Muscle of leg (tissue), 11 donors: ENCODE results near the gene RB1. TPM values are rescaled to one million over a fixed set of nuclear protein-coding genes. Genes with fewer than 3 reads are reported as not detected.
A peak's percentile ranks its signal among the peaks of the same experiment; 100 is the strongest.
"Not testable (repeated sequence)": the region's sequence is repeated elsewhere in the genome, so short reads cannot be mapped to it uniquely, and the experiment has no call there.

ENCODE experiments used
- DNase-seq: peaks from one replicate; pipeline ENCODE4 v3.0.0; 2013
- H3K27ac ChIP-seq: one replicate; pipeline ENCODE4 v1.5.1; 2013; ENCODE audit warnings: mild to moderate bottlenecking, low read length, control low read depth
- H3K27me3 ChIP-seq: one replicate; pipeline ENCODE4 v1.6.1; 2013; ENCODE audit warnings: low read length; ENCODE audit not compliant: control insufficient read depth, insufficient read depth
- H3K36me3 ChIP-seq: one replicate; pipeline ENCODE4 v1.6.1; 2013; ENCODE audit warnings: low read length; ENCODE audit not compliant: control insufficient read depth, insufficient read depth
- H3K4me1 ChIP-seq: one replicate; pipeline ENCODE4 v1.6.1; 2013; ENCODE audit warnings: low read length; ENCODE audit not compliant: control insufficient read depth, insufficient read depth
- H3K4me3 ChIP-seq: one replicate; pipeline ENCODE4 v1.5.1; 2013; ENCODE audit warnings: low read length, control low read depth
- H3K9me3 ChIP-seq: replicated peaks from 2 replicates; pipeline ENCODE4 v1.6.1; 2013; ENCODE audit warnings: low read depth, low read length; ENCODE audit not compliant: control insufficient read depth
- WGBS: methylation state at CpG from one replicate; pipeline ENCODE4 v1.1.5; 2013; ENCODE audit warnings: missing lambda C conversion rate; ENCODE audit not compliant: insufficient coverage; 5-methylcytosine and 5-hydroxymethylcytosine counted together
- polyA plus RNA-seq, 8 donors: library from polyadenylated mRNA; unstranded; fragments of 120-200 nt; gene quantifications; one replicate each; pipeline versions ENCODE4 v1.2.1 to v1.2.3, GENCODE V29; 2013; ENCODE audit warnings: inconsistent platforms in 1 of 8, low replicate concordance in 1 of 8; ENCODE audit not compliant: insufficient read length in 8 of 8, insufficient read depth in 1 of 8
- total RNA-seq: library from RNA; stranded (reverse); fragments of 120-200 nt; gene quantifications from one replicate; pipeline ENCODE4 v1.2.4, GENCODE V29; 2013

RB1 gene
- total and polyA plus RNA-seq, 9 donors = 45.0 to 60.3 (median 51.8) TPM

DNA sequence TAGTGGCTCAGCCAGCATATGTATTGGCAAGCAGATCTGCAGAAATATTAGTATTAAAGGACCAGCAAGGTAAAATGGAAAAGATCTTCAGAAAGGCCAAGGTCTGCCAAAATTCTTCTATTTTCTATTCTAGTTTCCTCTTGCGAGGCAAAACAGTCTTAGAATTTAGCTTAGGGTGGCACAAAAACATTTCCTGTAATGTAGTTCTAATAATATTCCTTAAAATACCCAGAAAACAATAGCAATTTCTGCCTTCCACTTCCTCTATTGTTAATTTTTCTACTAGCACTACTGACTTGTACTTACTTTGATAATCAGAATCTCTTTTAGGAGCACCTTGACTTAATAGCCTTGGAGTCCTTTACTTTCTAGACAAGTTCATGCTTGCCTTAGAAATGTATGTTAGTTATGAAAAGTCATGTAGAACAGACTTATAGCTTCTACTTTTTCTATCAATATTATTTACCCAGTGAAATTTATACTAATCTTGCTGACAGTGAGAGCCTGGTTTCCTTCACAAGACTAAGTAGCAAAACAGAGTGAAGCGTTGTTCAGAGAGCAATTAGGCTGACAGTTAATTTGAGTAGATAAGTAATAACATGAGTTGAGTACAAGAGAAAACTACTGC lies 133.2 kb downstream of the RB1 start:
- H3K36me3 ChIP-seq = peaks cover 3% of the 10 kb centered on the region
- H3K27me3 ChIP-seq = no peaks in the 10 kb centered on the region
- peaks cover 3% of the 10 kb centered on the region for H3K4me1 ChIP-seq
- peak overlapping the region; percentile 15 for H3K27ac ChIP-seq
- no peak overlapping the region for H3K4me3 ChIP-seq
- DNase-seq = peak; percentile 43
- no CpG with 5 or more reads among the region's 2 CpGs for WGBS
- no peaks in the 10 kb centered on the region for H3K9me3 ChIP-seq

DNA sequence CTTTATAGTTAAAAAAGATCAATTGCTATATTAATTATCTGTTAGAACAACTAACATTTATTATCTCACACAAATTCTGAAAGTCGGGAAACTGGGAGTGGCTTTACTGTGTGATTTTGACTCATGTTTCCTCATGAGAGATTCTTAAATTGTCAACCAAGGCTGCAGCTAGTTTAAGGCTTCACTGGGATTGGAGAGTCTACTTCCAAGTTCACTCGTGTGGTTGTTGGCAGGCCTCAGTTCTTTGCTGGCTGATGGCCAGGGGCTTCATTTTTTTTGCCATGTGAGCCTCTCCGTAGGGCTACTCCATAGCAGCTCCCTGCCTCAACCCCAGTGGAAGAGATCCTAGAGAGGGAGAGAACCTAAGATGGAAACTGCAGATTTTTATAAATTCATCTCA lies 133.8 kb downstream of the RB1 start:
- H3K27ac ChIP-seq = peak overlapping the region; percentile 37
- peaks cover 3% of the 10 kb centered on the region for H3K4me1 ChIP-seq
- peak; percentile 63 for DNase-seq
- no peaks in the 10 kb centered on the region for H3K9me3 ChIP-seq
- no CpG with 5 or more reads among the region's 3 CpGs for WGBS
- H3K36me3 ChIP-seq = peaks cover 3% of the 10 kb centered on the region
- H3K27me3 ChIP-seq = no peaks in the 10 kb centered on the region
- H3K4me3 ChIP-seq = no peak overlapping the region

DNA sequence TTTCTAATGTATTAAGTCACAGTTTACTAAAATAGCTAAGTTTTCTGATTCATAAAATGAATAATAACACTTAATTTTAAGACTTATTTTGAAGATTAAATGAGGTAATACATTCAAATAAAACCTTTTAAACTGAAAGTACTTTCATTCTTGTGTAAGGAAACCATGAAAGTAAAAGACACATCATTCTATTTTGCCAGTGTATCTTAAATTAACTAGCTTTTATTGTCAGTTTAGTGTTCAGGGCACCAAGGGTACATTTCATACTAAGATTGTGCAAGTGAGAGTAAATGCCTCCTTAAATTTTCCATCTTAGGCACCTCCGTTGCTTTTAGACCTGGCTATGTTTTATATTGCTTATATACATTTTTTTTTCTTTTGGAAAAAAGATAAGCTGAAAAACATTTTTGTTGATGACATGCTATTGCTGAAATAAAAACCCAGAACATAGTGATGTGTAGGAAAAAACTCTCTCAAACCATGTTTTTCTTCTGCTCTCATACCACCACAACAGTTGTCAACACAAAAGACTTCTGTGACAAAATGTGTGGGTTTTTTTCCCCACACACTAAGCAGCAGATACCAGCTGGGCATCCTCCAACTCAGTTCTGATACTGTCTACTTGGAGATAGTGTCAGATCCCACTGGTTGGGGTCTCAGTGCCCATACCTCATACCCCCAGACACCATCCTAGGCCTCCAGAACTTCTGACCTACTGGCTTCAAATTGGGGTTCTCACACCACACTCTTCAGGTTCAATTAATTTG lies 140.1 kb downstream of the RB1 start:
- H3K27me3 ChIP-seq = no peaks in the 10 kb centered on the region
- no peaks in the 10 kb centered on the region for H3K4me1 ChIP-seq
- no peaks in the 10 kb centered on the region for H3K9me3 ChIP-seq
- DNase-seq = no peak
- peaks cover 3% of the 10 kb centered on the region for H3K36me3 ChIP-seq
- no CpG with 5 or more reads among the region's 1 CpG for WGBS
- H3K27ac ChIP-seq = no peak overlapping the region
- H3K4me3 ChIP-seq = no peak overlapping the region

DNA sequence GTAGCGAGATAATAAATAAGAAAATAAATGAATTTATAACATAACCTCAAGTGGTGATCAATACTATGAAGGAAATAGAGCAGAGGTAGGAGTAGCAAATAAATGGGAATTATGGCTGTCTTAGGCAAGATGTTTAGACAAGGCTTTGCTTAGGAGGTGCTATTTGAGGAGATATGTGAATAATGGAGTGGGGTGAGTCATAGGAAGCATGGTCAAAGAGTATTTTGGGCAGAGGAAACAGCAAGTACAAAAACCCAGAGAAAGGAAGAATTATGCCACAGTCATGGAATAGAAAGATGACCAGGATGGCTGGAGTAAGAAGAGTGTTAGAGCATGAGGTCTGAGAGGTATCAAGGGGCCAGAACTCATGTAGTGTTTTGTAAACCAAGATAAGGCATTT lies 142.9 kb downstream of the RB1 start:
- peaks cover 4% of the 10 kb centered on the region for H3K9me3 ChIP-seq
- no peak overlapping the region for H3K27ac ChIP-seq
- peaks cover 3% of the 10 kb centered on the region for H3K36me3 ChIP-seq
- H3K4me1 ChIP-seq = no peaks in the 10 kb centered on the region
- no peak for DNase-seq
- no peaks in the 10 kb centered on the region for H3K27me3 ChIP-seq
- WGBS = no CpG with 5 or more reads among the region's 1 CpG
- no peak overlapping the region for H3K4me3 ChIP-seq

DNA sequence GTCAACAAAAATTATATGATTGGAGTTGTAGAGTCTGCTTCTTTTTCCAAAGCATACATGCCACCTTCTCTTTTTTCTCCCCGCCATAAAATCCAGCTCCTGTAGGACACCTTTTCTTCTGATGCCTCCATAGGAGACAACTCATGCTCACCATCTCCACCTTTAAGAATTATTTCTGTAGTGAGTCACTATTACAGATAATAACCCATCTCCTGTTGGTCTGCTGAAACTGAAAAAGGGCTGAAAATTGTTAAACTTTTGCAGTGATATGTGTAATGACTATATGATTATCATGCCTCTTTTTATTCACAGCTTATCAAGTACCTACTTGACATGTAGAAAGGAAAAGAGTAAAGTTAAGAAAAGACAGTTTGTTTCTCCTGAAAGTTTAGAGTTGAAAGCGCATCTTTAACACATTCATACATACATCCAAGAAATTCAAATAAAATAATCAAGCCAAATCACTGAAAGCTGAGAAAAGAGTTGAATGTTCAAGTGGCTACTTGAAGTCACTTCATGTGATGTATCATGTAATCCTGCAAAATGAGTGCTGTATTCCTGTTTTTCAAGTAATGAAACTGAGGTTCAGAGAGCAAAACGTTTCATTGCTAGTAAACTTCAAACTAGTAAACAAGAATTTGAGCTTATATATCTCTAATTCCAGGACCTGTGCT lies 144.9 kb downstream of the RB1 start:
- Histone ChIP-seq H3K27me3 (no peaks in the 10 kb centered on the region), H3K4me1 (no peaks in the 10 kb centered on the region), H3K4me3 (no peak overlapping the region), H3K9me3 (peaks cover 4% of the 10 kb centered on the region), H3K27ac (no peak overlapping the region), H3K36me3 (peaks cover 6% of the 10 kb centered on the region)
- no CpG with 5 or more reads among the region's 3 CpGs for WGBS
- no peak for DNase-seq

DNA sequence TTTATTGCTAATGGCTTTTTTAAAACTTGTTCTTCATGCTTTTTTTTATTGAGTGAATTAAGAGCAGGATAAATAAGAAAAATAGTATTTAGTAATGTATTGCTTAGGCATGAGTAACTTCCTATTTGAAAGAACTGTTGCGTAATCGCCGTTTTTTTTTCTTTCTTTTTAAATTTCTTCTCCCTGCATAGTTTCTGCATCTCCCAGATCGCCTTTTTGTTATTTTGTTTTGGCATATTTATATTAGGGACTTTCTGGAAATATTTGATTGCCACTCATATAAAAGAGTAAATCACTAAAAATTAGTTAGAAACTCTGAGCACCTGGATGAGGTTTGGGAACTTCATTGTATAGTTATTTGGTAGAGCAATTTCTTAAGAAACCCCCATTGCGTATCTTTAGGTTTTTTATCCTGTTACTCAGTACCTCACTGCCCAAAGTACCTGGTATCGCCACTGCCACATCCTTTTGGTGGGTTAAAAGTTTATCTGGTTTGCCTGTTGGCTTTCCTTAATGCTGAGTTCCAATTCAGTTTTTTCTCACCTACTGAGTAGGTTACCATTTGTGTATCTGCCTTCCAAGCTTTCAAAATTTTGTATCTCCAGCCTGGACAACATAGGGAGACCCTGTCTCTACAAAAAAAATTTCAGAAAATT lies 145.5 kb downstream of the RB1 start:
- no peak for DNase-seq
- Histone ChIP-seq H3K27ac (no peak overlapping the region), H3K9me3 (peaks cover 4% of the 10 kb centered on the region), H3K4me1 (no peaks in the 10 kb centered on the region), H3K4me3 (no peak overlapping the region), H3K36me3 (peaks cover 7% of the 10 kb centered on the region), H3K27me3 (no peaks in the 10 kb centered on the region)
- no CpG with 5 or more reads among the region's 6 CpGs for WGBS

DNA sequence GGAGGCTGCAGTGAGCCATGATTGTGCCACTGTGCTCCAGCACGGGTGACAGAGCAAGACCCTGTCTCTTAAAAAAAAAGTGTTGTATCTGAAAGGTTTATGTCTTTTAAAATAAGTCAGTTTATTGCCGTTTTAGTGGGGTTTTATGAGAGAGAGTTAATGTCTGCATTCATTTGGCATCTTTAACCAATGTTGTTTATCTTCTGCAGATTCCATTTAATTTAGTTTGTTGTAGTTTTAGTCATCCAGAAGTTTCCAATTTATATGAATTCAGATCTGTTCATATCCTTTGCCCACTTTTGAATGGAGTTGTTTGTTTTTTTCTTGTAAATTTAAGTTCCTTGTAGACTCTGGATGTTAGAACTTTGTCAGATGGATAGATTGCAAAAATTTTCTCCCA lies 146.1 kb downstream of the RB1 start:
- H3K4me3 ChIP-seq = no peak overlapping the region
- peaks cover 9% of the 10 kb centered on the region for H3K36me3 ChIP-seq
- H3K4me1 ChIP-seq = no peaks in the 10 kb centered on the region
- no peaks in the 10 kb centered on the region for H3K27me3 ChIP-seq
- peaks cover 4% of the 10 kb centered on the region for H3K9me3 ChIP-seq
- DNase-seq = no peak
- no peak overlapping the region for H3K27ac ChIP-seq
- no CpG with 5 or more reads among the region's 2 CpGs for WGBS

DNA sequence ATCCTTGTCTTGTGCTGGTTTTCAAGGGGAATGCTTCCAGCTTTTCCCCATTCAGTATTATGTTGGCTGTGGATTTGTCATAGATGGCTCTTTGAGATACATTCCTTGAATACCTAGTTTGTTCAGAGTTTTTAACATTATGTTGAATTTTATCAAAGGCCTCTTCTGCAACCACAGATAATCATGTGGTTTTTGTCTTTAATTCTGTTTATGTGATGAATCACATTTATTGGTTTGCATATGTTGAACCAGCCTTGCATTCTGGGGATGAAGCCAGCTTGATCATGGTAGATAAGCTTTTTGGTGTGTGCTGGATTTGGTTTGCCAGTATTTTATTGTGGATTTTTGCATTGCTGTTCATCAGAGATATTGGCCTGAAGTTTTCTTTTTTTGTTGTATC lies 147.6 kb downstream of the RB1 start:
- not testable (repeated sequence) for H3K27me3 ChIP-seq, H3K27ac ChIP-seq, H3K9me3 ChIP-seq, H3K4me1 ChIP-seq, H3K4me3 ChIP-seq, DNase-seq
- H3K36me3 ChIP-seq = peaks cover 13% of the 10 kb centered on the region

DNA sequence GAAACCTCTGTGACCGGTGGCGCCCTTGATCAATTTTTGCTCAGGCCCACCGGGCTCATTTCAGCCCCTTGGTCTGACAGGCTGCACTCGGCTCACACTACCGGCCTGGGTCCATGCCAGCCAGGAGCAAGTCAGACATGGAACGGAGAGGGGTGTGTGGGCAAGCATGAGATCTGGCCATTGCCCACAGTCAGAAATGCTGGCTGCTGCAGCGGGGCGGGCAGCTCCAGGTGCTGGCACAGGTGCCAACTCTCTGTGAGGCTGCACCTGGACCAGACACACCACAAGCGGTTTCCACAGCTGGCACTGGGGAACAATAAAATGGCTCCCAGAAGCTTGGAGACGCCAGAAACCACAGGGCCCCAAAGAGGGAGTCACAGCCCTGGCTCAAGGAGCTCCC lies 153.0 kb downstream of the RB1 start:
- DNase-seq = no peak
- H3K4me1 ChIP-seq = no peaks in the 10 kb centered on the region
- H3K27ac ChIP-seq = no peak overlapping the region
- H3K36me3 ChIP-seq = peaks cover 29% of the 10 kb centered on the region
- H3K9me3 ChIP-seq = no peaks in the 10 kb centered on the region
- no peaks in the 10 kb centered on the region for H3K27me3 ChIP-seq
- no peak overlapping the region for H3K4me3 ChIP-seq
- 94% methylated on average over 10 of the region's 10 CpGs for whole genome bisulfite sequencing

DNA sequence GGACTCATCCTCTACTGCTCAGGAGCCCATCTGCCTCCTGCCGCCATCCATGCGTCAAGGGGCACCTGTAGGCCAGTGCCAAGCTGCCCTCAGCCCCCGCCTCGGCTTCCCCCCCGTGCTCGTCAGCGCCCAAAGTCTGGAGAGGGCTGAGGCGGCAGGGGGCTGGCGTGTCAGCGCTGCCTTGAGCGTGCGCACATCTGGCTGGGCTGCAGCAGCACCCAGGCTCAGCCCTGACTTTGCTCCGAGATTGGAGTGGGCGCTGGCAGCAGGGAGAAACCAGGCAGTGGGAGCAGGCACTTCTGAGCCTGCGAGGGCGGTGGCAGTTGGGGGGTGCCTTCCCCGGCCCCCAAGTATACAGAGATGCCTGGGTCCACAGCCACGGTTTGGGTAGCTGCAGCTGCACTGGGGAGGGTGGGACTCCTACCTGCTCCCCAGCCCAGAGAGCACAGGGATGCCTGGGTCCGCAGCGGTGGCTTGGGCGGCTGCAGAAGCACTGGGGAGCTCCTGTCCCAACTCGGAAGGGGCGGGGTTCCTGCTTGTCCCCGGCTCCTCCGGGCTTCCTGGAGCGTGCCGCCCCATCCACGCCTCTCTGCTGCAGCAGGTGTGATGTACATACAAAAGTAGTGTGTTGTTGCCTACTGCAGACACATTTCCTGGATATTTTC lies 154.2 kb downstream of the RB1 start:
- no peaks in the 10 kb centered on the region for H3K9me3 ChIP-seq
- H3K27ac ChIP-seq = no peak overlapping the region
- no peak for DNase-seq
- H3K36me3 ChIP-seq = peaks cover 29% of the 10 kb centered on the region
- no peaks in the 10 kb centered on the region for H3K4me1 ChIP-seq
- no peak overlapping the region for H3K4me3 ChIP-seq
- H3K27me3 ChIP-seq = no peaks in the 10 kb centered on the region
- WGBS = 86% methylated on average over 26 of the region's 28 CpGs
